ENCODE data around the gene USP53. TPM values are rescaled to one million over a fixed set of nuclear protein-coding genes. Genes with fewer than 3 reads are reported as not detected.
"Not testable (repeated sequence)": the region's sequence is repeated elsewhere in the genome, so short reads cannot be mapped to it uniquely, and the experiment has no call there.

USP53 gene
- total RNA-seq, 1 experiment from 2014 or later, result 16.9 TPM

DNA sequence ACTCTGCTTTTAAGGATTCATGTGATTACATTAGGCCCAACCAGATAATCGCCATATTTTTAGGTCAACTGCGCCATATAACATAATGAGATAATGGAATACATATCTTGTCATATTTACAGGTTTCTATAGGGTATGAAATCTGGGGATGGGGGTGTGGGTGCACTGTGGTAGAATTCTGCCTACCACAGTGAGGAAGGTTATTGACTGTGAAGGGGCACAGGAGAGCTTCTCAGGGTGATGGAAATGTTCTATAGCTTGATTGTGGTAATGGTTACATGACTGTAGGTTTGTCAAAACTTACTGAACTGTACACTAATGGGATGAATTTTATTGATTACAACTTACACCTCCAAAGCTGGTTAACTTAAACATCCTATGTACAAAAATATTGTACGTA lies 15.9 kb downstream of the USP53 start:
- DNase-seq (ENCODE audit: low spot score), result no peak

DNA sequence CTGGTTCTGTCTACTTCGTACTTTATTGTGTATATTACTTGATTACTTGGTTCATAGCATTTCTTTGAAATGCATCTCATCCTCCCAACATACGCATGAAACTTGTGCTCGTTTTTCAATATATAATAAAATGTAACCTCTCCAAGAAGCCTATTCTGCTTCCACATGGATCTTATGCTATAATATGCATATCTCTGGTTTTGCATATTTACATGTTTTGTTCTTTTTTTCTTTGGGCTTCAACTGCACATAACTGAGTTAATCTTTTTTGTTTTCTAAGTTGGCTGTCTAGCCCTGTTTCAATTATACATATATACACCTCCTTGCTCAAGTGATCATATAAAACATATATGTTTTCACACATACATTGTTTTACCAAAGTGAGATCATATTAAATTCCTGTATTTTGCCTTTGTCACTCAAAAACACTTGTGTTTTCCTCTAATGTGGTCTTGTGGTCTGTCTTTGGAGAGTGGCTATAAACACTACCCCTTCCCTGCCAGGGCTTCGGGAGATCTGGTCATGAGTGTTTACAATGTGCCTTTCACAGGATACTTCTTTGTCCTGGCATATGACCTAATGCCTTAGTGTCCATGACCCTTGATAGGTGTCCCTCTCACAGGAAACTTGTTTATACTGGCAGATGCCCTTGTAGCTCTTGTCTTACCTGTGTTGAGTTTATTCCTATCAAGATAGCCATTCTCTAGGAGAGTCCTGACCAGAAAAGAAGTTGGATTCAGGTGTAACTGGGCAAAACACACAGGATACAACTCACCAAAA lies 17.6 kb downstream of the USP53 start:
- no peak for DNase-seq (ENCODE audit: low spot score)

GRCh38 chr4:119231491-119231890 lies 19.0 kb downstream of the USP53 start:
- DNase-seq (ENCODE audit: low spot score), result no peak

DNA sequence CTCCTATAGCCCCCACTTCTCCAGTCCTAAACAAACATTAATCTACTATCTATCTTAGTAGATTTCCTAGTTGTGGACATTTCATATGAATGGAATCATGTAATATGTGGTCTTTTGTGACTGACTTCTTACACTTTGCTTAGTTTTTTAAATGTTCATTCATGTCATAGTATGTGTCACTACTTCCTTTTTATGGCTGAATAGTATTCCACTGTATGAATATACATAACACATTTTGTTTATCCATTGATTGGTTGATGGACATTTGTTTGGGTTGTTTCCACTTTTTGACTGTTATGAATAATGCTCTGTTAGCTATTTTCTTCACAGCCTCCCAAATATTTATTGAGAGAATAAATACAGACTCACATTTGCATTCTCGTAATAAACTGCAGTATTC lies 19.8 kb downstream of the USP53 start:
- no peak for DNase-seq (ENCODE audit: low spot score)

DNA sequence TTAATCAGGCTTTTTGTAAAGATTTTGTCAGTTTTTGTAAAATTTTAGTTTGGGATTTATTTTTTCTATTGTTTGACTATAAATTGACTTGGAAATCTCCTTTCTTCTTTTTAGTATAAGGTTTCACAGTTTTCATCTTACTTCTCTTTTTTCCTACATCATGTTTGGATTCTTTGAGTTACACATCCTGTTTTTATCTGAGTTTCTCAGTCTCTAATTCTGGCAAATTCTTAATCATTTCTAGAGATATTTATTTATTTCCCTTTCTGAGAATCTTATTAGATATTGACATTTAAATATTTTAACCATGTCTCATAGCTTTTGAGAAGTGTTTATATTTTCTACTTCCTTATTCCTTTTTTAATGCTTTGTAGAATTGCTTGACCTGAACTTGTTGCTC lies 20.7 kb downstream of the USP53 start:
- DNase-seq (ENCODE audit: low spot score), result no peak

DNA sequence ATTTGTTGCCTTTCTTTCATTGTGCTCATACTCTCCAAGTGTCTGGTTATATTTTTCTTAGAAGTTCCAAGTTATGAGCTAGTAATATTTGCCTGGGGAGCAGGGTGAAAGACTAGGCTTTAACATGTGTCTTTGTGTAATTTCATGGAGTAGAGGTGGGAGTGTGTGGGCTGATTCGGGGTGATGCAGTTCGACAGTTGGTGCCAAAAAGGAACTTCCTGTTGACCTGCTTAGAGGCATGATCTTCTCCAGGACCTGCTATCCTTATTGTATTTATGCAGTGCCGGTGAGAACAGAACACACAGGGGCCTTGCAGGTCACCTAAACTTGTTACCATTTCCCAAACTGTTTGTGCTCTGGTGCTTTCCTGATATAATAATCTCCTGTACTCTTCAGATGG lies 21.2 kb downstream of the USP53 start:
- no peak for DNase-seq (ENCODE audit: low spot score)

- DNase-seq (ENCODE audit: low spot score), result no peak
Observed at GRCh38 chr4:119237201-119237600, 24.7 kb downstream of the USP53 start.

- DNase-seq (ENCODE audit: low spot score), result no peak
Observed at GRCh38 chr4:119237642-119238041, 25.1 kb downstream of the USP53 start.

GRCh38 chr4:119238068-119238722 lies 25.7 kb downstream of the USP53 start:
- no peak for DNase-seq (ENCODE audit: low spot score)

- no peak for DNase-seq (ENCODE audit: low spot score)
Observed at GRCh38 chr4:119240128-119240527, 27.6 kb downstream of the USP53 start.

GRCh38 chr4:119240568-119240967 lies 28.1 kb downstream of the USP53 start:
- DNase-seq (ENCODE audit: low spot score), result no peak

- DNase-seq (ENCODE audit: low spot score), result no peak
Observed at GRCh38 chr4:119242417-119242816, 29.9 kb downstream of the USP53 start.

DNA sequence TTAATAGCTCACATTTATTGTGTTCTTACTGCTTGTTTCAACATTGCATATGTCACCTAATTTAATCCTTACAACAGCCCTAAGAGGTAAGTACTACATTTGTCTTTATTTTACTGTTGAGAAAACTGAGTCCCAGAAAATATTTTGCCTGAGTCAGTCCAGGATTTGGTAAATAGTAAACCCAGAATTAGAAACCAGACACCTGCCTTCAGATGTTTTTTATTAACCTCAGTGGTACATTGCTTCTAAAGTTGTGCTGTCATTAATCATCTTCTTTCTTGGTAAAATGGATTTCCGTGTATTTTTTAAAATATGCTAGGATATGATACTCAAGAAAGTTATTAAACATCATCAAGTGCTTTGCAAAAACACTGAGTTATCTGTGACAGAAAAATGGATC lies 31.4 kb downstream of the USP53 start:
- DNase-seq (ENCODE audit: low spot score), result no peak

GRCh38 chr4:119244344-119244743 lies 31.8 kb downstream of the USP53 start:
- no peak for DNase-seq (ENCODE audit: low spot score)

- no peak for DNase-seq (ENCODE audit: low spot score)
Observed at GRCh38 chr4:119244832-119245231, 32.3 kb downstream of the USP53 start.

GRCh38 chr4:119246177-119246733 lies 33.7 kb downstream of the USP53 start:
- no peak for DNase-seq (ENCODE audit: low spot score)

DNA sequence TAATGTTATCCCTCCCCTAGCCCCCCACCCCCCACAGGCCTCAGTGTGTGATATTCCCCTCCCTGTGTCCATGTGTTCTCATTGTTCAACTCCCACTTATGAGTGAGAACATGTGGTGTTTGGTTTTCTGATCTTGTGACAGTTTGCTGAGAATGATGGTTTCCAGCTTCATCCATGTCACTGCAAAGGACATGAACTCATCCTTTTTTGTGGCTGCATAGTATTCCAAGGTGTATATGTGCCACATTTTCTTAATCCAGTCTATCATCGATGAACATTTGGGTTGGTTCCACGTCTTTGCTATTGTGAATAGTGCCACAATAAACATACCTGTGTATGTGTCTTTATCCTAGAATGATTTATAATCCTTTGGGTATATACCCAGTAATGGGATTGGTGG lies 38.5 kb downstream of the USP53 start:
- DNase-seq (ENCODE audit: low spot score), result not testable (repeated sequence)

DNA sequence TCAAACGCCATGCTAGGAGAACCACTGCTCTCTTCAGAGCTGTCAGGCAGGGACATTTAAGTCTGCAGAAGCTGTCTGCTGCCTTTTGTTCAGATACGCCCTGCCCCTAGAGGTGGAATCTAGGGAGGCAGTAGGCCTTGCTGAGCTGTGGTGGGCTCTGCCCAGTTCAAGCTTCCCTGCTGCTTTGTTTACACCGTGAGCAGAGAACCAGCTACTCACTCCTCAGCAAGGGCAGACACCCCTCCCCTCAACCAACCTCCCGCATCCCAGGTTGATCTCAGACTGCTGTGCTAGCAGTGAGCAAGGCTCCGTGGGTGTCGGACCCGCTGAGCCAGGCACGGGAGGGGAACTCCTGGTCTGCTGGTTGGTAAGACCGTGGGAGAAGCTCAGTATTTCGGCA lies 42.7 kb downstream of the USP53 start:
- DNase-seq (ENCODE audit: low spot score), result not testable (repeated sequence)

DNA sequence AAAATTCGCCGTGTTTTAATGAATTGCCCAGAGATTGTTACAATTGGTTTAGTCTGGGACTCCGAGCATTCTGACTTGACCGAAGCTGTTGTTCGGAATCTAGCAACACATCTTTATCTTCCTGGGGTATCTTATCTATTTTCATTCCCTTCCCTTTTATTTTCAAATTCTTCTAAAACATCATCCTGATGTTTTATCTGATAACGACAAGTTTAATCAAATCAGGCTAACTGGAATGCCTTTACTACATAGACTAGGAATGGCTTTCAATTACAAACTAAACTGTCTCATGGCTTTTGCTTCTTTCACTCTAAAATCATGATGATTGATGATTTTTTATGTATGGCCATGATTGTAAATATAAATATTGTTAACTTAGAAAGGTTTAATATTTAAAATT lies 48.0 kb downstream of the USP53 start:
- DNase-seq (ENCODE audit: low spot score), result no peak

DNA sequence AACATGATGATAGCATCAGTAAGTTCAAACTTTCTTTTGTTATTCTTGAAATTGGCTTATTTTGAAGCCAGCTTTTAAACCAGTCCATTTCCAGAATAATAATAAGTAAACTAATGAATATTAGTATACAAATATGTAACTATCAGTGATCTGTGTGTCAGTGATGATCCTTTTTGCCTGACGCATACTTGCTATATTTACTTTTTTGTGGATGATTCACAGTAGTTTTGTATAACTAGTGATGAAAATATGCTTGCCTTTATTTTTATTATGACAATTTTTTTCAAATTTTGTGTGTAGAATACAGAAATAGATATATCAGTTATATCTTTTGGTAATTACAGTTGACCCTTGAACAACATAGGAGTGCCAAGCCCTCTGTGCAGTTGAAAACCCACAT lies 49.5 kb downstream of the USP53 start:
- DNase-seq (ENCODE audit: low spot score), result no peak

- DNase-seq (ENCODE audit: low spot score), result no peak
Observed at GRCh38 chr4:119264743-119265142, 52.2 kb downstream of the USP53 start.

DNA sequence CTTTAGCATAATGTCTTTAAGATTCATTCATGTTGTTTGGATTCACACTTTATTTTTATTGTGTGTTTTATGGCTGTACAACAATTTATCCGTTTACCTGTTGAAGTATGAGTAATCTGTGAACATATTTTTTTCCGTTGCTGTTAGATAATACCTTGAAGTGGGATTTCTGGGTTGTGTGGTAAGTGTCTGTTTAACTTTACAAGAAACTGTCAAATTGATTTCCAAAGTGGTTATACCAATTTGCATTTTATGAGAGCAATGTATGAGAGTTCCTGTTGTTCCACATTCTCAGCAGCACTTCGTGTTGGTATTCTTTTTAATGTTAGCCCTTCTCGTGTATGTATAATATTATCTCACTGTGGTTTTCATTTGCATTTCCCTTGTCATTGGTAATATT lies 53.6 kb downstream of the USP53 start:
- no peak for DNase-seq (ENCODE audit: low spot score)

GRCh38 chr4:119268466-119268865 lies 56.0 kb downstream of the USP53 start:
- no peak for DNase-seq (ENCODE audit: low spot score)

Measured in A172 (cell line).